LNCAP (cell line): ENCODE data around the gene CFAP57.

Experiments used
- TF ChIP-seq, protein P1 (sequence below): fragments of 450-650 bp; IDR thresholded peaks from 2 replicates; pipeline ENCODE4 v1.5.1; 2017; ENCODE audit warnings: mild to moderate bottlenecking

Gene CFAP57

DNA sequence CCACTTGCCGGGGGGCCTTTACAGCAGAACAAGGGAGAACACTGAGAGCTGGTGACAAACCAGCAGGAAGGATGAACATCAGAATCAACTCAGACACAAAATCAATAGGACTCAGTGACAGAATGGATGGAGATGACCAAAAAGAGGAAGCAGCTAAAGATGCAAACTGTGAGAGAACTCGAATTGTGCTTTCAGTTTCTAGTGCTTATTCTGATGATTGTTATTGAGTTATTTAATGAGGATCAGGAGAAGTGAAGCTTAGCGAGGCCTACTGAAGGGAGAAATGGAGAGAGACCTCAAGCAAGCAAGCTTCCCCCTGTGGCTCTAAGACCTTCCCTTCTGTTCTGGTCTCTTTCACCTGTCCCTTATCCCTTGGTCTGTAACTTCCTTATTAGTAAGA, 67.4 kb downstream of the CFAP57 start:
- TF ChIP-seq, protein P1, sequence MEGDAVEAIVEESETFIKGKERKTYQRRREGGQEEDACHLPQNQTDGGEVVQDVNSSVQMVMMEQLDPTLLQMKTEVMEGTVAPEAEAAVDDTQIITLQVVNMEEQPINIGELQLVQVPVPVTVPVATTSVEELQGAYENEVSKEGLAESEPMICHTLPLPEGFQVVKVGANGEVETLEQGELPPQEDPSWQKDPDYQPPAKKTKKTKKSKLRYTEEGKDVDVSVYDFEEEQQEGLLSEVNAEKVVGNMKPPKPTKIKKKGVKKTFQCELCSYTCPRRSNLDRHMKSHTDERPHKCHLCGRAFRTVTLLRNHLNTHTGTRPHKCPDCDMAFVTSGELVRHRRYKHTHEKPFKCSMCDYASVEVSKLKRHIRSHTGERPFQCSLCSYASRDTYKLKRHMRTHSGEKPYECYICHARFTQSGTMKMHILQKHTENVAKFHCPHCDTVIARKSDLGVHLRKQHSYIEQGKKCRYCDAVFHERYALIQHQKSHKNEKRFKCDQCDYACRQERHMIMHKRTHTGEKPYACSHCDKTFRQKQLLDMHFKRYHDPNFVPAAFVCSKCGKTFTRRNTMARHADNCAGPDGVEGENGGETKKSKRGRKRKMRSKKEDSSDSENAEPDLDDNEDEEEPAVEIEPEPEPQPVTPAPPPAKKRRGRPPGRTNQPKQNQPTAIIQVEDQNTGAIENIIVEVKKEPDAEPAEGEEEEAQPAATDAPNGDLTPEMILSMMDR, result no peak

DNA sequence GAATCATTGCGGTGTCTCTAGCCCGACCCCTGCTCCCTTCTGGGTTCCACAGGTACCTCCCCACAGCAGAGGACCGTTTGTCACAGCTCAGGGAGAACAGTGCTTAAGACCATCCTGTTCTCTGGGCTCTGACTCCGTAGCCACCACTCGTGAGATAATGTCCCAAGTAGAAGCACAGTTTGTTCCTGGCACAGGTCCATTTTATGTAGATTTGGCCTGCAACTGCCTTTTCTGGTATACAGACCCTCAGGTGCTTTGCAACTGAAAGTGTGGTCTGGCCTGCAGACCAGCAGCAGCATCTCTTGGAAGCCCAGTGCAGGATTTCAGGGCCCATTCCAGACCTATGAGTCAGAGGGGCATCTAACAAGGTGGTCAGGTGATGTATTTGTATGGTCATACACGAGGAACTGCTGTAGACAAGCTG, 69.3 kb downstream of the CFAP57 start:
- TF ChIP-seq, protein P1, result no peak

DNA sequence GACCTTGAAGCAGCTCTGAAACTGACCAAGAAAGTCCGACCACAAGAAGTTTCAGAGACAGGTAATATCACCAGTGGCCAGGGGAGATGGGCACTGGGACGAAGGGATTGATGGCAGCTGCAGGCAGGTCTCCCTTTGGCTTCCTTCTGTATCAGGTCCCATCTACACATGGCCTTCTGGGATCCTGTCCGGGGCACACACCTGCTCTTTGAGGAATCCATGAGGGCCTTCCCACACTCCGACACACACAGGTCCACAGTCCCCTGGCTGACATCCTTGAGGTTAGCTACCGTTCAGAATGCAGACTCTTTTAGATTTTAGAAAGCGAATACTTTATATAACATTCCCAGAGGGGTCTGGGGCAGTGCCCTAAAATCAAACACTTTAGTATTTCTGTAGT, 71.2 kb downstream of the CFAP57 start:
- TF ChIP-seq, protein P1, result no peak

DNA sequence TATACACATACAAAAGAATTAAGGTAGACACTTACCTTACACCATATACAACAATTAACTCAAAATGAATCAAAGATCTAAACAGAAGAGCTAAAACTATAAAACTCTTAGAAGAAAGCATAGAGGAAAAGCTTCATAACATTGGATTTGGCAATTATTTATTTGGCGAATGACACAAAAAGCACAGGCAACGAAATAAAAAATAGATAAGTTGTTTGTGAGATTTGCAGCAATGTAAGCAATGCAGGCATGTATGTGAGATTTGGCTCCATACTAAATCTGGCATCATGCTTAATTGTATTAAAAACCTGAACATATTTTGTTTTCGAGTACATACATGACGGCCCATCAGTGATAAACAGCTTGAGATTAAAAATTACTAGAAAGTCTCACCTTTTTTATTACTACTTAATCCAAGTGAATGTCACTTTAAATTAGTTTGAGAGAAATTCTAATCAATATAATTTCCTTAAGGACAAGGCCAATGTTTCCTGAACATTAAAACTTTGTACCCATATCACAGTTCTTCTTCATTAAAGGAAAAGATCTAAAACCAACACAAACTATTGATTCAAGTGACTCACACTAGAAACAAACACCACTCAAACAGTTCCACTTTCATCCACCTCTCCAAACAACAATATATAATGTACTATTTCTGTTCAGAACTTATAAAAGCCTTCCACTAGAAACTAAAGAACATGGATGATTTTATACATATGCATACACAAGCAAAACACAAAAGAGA, 74.5 kb downstream of the CFAP57 start:
- TF ChIP-seq, protein P1, result no peak

DNA sequence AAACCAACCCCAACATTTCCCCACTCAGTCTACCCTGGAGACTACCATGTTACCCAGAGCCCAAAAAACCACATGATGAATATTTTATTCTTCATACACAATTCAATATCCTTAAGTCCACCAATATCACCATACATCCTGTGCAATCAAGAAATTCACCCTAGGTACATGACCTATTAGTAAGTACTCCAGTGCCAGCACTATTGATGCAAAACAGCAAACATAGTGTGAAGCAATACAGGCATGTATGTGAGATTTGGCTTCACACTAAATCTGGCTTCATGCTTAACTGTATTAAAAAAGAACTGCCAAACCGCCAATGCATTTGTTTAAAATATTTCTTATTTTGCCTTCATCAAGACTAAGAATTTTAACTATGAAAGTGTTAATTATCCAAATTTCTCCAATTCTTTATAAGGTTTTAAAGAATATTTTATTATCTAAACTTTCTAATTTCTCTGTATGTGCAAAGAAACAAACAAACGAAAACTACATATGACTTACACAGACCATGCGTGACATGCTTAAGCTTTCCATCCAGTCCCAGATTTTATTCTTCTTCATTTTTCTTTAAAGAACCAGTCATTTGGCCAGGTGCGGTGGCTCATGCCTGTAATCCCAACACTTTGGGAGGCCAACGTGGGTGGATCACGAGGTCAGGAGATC, 75.3 kb downstream of the CFAP57 start:
- TF ChIP-seq, protein P1, result no peak

DNA sequence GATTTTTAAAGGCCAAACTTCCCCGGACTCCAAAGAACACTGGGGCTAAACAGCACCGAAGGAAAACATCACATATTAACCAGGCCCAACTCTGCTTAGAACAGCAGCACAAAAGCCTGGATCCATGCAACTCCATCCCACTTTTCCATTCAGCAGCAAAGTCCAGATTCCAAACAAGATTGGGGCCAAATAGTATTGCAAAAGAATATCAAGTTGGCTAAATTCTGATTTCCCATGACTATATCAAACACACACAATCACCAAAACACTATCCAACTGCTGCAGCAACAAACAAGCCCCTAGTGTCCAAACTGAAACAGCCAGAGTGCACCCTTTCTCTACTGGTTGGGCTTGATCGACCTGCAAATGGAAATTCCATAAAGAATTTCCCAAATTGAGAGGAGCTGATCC, 78.2 kb downstream of the CFAP57 start:
- TF ChIP-seq, protein P1, result no peak

DNA sequence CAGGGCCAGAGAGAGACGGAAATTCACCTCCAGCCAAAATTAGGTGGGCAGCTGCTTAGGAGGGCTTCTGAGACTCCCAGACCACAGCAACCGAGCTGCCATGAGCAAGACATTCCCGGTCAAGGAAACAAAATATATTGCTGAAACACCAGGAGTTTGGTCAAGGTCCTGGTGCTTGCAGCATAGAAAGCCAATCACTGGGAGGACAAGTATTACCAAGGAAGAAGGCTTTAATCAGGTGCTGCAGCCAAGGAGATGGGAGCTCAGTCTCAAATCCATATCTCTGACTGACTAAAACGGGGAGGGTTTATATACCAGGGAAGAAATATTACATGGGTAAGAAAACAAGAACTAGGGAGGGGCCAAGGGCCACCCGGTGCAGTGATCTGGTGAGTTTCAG, 78.9 kb downstream of the CFAP57 start:
- TF ChIP-seq, protein P1, result no peak
